KOPT-K1 (cell line): ENCODE measurements around the gene CD8A.
"Not testable (repeated sequence)": the region's sequence is repeated elsewhere in the genome, so short reads cannot be mapped to it uniquely, and the experiment has no call there.

Experiments used
- H3K27ac ChIP-seq: fragments of 200-600 bp; sonication (generic); 2 replicates; pipeline ENCODE4 v1.5.1; 2016; ENCODE audit warnings: antibody characterized with exemption, mild to moderate bottlenecking, low read depth, low read length; ENCODE audit not compliant: poor library complexity, severe bottlenecking
- H3K36me3 ChIP-seq: fragments of 200-600 bp; sonication (generic); 2 replicates; pipeline ENCODE4 v1.5.1; 2017; ENCODE audit warnings: antibody characterized with exemption, mild to moderate bottlenecking, low read length, moderate library complexity; ENCODE audit not compliant: insufficient read depth
- H3K9me3 ChIP-seq: fragments of 200-600 bp; sonication (generic); 2 replicates; pipeline ENCODE4 v1.5.1; 2017; ENCODE audit warnings: antibody characterized with exemption, low read length, mild to moderate bottlenecking; ENCODE audit not compliant: insufficient read depth, poor library complexity, severe bottlenecking

The CD8A gene

DNA sequence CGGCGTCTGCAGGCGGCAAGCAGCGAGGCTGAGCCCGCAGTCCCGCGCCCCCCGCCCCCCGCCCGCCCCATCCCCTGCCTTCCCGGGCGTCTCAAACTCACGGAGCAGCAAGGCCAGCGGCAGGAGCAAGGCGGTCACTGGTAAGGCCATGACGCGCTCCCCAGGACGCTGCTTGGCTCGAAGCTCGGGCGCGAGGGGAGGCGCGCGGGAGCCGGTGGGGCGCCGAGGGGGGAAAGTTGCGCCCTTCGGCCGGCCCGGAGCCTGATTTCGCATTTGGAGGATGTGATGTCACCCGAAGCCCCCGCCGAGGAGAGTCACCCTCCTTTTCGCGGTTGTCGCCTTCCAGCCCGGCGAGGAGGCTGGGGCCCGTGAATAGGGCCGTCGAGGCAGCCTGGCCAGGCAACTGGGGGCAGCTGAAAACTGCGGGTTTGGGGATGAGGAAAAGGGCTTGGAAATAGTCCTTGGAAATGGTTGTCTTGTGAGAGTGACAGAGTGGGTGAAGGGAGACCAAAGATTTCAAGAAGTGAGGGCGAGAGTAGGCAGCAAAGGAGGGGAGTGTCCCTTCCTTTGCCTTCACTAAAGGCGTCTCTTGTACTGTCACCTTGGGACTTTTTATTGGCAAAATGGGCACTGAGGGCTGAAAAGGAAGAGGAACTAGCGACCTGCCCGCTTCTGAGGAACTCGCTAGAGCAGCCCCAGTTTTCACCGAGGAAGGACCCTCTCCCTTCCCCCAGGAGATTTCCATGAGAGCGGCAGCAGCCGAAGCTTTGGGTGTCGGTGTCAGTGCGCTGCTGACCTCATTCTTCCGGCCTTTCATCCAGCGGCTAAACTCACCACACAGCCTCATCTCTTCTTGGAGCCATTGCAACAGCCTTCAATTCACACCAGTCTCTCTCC lies at the start of gene CD8A:
Gene CD8A (minus strand): TSS at position 238 of the 897 bp plus-strand sequence. CDS start 88 bp downstream, at position 150.
- peaks cover 16% of the 10 kb centered on the region for H3K36me3 ChIP-seq
- H3K9me3 ChIP-seq, result peaks cover 6% of the 10 kb centered on the region
- H3K27ac ChIP-seq, result peak within 1 kb of the TSS; percentile 81

DNA sequence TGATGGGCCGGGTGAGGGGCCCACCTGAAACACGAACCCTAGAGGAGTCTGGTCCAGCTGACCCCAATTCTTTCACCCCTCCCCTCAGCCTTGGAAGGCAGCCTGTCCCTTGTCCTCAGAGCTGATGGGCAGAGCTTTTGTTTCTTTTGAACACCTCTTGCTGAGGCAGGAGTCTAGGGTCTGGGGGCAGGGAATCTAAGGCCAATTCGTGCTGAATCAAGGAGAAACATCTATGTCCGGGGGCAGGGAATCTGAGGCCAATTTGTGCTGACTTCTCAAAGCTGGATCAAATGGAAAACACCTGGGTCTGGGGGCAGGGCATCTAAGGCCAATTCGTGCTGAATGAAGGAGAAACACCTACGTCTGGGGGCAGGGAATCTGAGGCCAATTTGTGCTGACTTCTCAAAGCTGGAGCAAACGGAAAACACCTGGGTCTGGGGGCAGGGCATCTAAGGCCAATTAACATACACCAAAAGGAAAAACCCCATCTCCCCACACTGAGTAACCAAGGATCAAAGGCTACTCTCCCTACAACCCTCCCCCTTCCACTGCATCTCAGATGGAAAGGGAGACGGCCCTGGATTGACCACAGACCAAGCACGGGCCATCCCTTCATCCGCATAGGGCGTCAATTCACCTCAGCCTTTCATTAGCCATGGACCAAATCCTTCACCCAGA lies 49.3 kb upstream of the CD8A start:
- peak overlapping the region; percentile 77 for H3K27ac ChIP-seq
- H3K36me3 ChIP-seq, result not testable (repeated sequence)

GRCh38 chr2:86839455-86839854 lies 48.7 kb upstream of the CD8A start:
- H3K9me3 ChIP-seq, H3K36me3 ChIP-seq: not testable (repeated sequence)
- peak overlapping the region; percentile 77 for H3K27ac ChIP-seq

More for the DNA sequence above, 49.3 kb upstream of the CD8A start:
- H3K9me3 ChIP-seq, result not testable (repeated sequence)

GRCh38 chr2:86837714-86838113 lies 47.0 kb upstream of the CD8A start:
- H3K36me3 ChIP-seq, H3K9me3 ChIP-seq: not testable (repeated sequence)
- peak overlapping the region; percentile 80 for H3K27ac ChIP-seq

DNA sequence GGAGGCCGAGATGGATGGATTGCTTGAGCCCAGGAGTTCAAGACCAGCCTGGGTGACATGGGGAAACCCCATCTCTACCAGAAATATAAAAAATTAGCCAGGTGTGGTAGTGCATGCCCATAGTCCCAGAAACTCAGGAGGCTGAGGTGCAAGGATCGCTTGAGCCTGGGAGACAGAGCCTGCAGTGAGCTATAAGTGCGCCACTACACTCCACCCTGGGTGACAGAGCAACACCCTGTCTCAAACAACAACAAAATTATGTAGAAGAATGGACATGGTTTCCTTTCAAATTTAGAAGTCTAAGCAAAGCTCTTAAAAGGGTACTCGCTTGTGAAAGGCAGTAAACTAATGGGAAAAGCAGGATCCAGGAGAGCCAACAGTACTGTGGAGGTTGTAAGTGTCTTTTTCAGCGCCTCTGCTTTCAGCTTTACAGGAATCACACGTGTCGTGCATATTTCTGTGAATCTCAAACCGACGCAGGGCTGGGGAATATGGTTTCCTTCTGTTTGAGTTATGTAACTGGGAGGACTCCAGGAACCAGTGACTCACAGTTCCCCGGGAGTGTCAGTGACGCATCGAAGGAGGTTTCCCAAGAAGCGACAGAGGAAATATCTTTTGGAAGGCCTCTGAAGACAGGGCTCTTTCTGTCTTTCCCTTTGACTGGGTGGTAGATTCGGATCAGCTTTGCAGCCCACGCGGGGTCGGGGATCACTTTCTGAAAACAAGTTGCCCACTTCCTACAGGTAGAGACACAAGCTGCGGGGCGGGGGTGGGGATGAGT lies 46.4 kb upstream of the CD8A start:
- not testable (repeated sequence) for H3K36me3 ChIP-seq, H3K9me3 ChIP-seq
- H3K27ac ChIP-seq, result peak overlapping the region; percentile 80

GRCh38 chr2:86835548-86835889 lies 44.8 kb upstream of the CD8A start:
- H3K27ac ChIP-seq, result peak overlapping the region; percentile 80
- H3K36me3 ChIP-seq, H3K9me3 ChIP-seq: not testable (repeated sequence)

DNA sequence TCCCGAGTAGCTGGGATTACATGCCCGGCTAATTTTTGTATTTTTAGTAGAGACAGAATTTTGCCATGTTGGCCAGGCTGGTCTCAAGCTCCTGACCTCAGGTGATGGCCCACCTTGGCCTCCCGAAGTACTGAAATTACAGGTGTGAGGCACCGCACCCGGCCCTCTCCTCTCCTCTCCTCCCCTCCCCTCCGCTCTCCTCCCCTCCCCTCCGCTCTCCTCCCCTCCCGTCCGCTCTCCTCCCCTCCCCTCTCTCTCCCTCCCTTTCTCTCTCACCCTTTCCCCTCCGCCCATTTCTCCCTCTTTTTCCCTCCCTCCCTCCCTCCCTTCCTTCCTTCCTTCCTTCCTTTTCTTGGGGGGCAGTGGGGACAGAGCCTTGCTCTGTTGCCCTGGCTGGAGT lies 42.6 kb upstream of the CD8A start:
- no peaks in the 10 kb centered on the region for H3K36me3 ChIP-seq
- no peak overlapping the region for H3K27ac ChIP-seq

GRCh38 chr2:86832334-86833096 lies 41.8 kb upstream of the CD8A start:
- peak overlapping the region; percentile 56 for H3K27ac ChIP-seq

More for the DNA sequence above, 42.6 kb upstream of the CD8A start:
- no peaks in the 10 kb centered on the region for H3K9me3 ChIP-seq

GRCh38 chr2:86831537-86831936 lies 40.8 kb upstream of the CD8A start:
- H3K36me3 ChIP-seq, result no peaks in the 10 kb centered on the region
- no peaks in the 10 kb centered on the region for H3K9me3 ChIP-seq
- H3K27ac ChIP-seq, result peak overlapping the region; percentile 56

More at GRCh38 chr2:86832334-86833096, 41.8 kb upstream of the CD8A start:
- no peaks in the 10 kb centered on the region for H3K36me3 ChIP-seq
- no peaks in the 10 kb centered on the region for H3K9me3 ChIP-seq

DNA sequence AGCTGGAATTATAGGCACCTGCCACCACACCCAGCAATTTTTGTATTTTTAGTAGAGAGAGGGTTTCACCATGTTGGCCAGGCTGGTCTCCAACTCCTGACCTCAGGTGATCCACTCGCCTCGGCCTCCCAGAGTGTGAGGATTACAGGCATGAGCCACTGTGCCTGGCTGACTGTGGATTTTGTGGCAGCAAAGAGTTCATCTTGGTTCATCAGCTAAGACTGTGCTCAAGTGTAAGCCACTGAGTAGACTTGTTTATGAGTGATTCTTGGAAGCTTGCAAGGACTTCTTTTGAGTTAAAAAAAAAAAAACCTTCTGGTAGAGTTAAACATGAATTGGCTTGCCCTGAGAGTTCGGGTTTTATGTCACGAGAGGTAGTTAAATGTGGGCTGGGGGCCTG lies 36.2 kb upstream of the CD8A start:
- Histone ChIP-seq H3K36me3 (no peaks in the 10 kb centered on the region), H3K9me3 (peaks cover 5% of the 10 kb centered on the region), H3K27ac (peak overlapping the region; percentile 95)

DNA sequence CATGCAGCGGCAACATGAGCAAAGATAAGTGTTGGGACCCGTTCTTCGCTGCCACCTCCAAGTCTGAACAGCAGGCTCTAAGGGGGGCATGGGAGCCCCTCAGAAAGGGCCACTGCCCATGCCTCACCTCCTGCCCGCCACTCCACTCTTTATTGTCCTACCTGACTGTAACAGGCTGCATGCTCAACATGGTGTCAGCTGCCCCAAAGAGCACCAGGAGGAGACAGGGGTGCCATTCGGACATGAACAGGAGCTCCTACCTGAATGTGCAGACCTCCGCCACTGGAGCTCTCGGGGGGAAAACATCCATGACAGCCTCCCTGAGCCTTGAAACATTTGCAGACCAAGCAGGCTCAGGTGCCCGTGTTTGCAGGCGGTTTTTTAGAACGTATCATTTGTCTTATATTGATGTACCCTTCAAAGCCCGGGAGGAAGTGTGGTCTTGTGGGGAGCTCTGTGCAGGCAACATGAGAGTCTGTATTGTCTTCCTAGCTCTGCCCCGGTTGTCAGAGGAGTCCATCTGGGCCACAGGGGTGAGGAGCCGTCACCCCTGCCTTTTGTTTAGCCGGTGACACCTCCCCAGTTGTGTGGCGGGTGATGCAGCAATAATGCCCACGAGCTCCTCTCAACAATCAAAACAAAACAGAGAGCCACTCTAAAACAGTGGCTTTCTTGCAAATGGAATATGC lies 35.1 kb upstream of the CD8A start:
- Histone ChIP-seq H3K27ac (peak overlapping the region; percentile 95), H3K36me3 (no peaks in the 10 kb centered on the region), H3K9me3 (peaks cover 5% of the 10 kb centered on the region)

DNA sequence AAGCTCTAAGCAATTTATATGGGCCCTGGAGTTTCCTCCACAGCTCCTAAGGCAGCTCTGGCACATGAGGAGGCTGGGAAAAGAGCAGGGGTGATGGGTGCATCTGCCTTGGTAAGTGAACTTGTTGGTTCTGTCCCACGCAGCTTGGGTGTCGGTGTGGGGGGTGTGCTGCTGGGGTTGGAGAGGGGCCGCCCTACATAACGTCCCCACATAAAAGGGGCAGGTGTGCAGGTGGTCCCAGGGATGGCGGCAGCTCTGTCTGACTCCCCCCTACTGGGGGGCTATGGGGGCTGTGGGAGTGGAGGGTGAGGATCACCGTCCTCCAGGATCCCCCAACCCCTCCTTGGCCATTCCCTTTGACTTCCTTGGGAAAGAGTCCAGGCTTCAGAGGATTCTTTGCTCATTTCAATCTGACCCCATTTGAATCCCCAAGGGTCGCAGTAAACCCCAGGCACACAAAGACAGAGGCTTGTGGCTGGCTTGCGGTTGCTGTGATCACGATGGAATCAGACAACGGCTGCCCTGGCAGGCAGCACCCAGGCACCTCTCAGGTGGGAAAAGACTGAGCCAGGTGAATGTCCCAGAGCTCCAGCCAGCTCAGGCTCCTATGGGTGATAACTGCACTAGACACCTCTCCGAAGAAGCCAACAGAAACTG lies 34.5 kb upstream of the CD8A start:
- Histone ChIP-seq H3K9me3 (peaks cover 5% of the 10 kb centered on the region), H3K27ac (peak overlapping the region; percentile 95), H3K36me3 (no peaks in the 10 kb centered on the region)

- Histone ChIP-seq H3K9me3 (peaks cover 5% of the 10 kb centered on the region), H3K27ac (peak overlapping the region; percentile 95), H3K36me3 (no peaks in the 10 kb centered on the region)
Measured at GRCh38 chr2:86822668-86823345, 32.1 kb upstream of the CD8A start.
